GM10266 (cell line): ENCODE data around the gene EPN3.

Experiments used
- DNase-seq: peaks from one replicate; pipeline ENCODE4 v3.0.0; 2012; ENCODE audit errors: extremely low spot score
- CTCF ChIP-seq: IDR thresholded peaks from 2 replicates; pipeline ENCODE4 v1.5.1; 2012; ENCODE audit warnings: mild to moderate bottlenecking, low read depth; ENCODE audit not compliant: control insufficient read depth, insufficient read depth; ENCODE audit errors: missing control alignments

Gene EPN3

GRCh38 chr17:50550661-50551432 is 18.3 kb downstream of the EPN3 start:
- peak; percentile 60 for TF ChIP-seq CTCF
- no peak for DNase-seq

- no peak for DNase-seq
- TF ChIP-seq CTCF = no peak
Observed at GRCh38 chr17:50551433-50551815, 18.9 kb downstream of the EPN3 start.

GRCh38 chr17:50551884-50552283 is 19.3 kb downstream of the EPN3 start:
- TF ChIP-seq CTCF = no peak

GRCh38 chr17:50554201-50554600 is 21.7 kb downstream of the EPN3 start:
- no peak for DNase-seq
- TF ChIP-seq CTCF = no peak

More at GRCh38 chr17:50551884-50552283, 19.3 kb downstream of the EPN3 start:
- no peak for DNase-seq

- no peak for DNase-seq
- TF ChIP-seq CTCF = no peak
Observed at GRCh38 chr17:50556803-50557202, 24.3 kb downstream of the EPN3 start.

GRCh38 chr17:50557630-50558029 is 25.1 kb downstream of the EPN3 start:
- DNase-seq = no peak

GRCh38 chr17:50558091-50558490 is 25.6 kb downstream of the EPN3 start:
- no peak for DNase-seq
- no peak for TF ChIP-seq CTCF

More at GRCh38 chr17:50557630-50558029, 25.1 kb downstream of the EPN3 start:
- no peak for TF ChIP-seq CTCF
